ENCODE data around the gene RANBP9.

DNA sequence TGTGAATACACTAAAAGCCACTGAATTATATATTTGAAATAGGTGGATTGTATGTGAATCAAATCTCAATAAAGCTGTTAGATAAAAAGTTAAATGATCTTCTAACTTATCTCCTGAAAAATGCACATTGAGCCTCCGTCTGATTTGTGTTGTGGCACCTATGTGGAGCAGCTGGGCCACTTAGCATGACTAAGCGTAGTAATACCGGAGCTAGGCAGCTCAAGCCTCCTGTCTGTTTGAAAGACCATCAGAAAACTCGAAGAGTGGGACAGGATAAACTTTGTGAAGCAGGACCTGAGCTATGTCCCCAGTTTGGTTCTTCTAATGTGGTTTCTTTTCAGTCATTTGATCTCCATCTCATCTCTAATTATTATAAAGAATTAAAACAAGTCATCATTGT lies 107.5 kb downstream of the RANBP9 start:
- TF ChIP-seq, protein P1, sequence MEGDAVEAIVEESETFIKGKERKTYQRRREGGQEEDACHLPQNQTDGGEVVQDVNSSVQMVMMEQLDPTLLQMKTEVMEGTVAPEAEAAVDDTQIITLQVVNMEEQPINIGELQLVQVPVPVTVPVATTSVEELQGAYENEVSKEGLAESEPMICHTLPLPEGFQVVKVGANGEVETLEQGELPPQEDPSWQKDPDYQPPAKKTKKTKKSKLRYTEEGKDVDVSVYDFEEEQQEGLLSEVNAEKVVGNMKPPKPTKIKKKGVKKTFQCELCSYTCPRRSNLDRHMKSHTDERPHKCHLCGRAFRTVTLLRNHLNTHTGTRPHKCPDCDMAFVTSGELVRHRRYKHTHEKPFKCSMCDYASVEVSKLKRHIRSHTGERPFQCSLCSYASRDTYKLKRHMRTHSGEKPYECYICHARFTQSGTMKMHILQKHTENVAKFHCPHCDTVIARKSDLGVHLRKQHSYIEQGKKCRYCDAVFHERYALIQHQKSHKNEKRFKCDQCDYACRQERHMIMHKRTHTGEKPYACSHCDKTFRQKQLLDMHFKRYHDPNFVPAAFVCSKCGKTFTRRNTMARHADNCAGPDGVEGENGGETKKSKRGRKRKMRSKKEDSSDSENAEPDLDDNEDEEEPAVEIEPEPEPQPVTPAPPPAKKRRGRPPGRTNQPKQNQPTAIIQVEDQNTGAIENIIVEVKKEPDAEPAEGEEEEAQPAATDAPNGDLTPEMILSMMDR (IDR thresholded peaks at IDR 0.05), result no peak
- TF ChIP-seq POLR2AphosphoS5 (IDR thresholded peaks at IDR 0.05; ENCODE audit: low read depth, low read length), result no peak

Measured in Panc1 (cell line).